ENCODE results near the gene SIRPA. TPM values are rescaled to one million over a fixed set of nuclear protein-coding genes. Genes with fewer than 3 reads are reported as not detected.
A peak's percentile ranks its signal among the peaks of the same experiment; 100 is the strongest.

The SIRPA gene
- total and polyA plus RNA-seq, 4 donors, result 14.8 to 62.9 (median 28.3) TPM

DNA sequence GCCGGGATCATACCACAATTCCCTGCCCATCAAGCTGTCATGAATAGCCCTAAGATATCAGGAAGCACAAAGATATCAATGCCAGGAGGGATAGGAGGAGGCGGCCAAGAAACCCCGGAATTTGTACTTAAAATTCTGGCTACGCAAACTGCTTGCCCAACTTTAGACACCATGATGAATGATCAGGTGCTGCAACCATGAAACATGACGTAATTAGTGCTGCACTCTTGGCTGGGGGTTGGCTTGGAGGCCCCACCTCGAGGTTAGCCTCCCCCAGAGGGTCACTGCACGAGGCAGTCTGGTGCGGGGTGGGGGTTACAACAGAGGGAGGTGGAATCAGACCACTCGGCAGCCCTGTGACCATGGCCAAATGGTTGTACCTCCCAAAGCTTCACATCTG lies 8.9 kb downstream of the SIRPA start:
- H3K4me1 ChIP-seq (ENCODE audit: control insufficient read depth in 1 of 2, insufficient read depth in 2 of 2, low read length in 2 of 2), result no peaks in the 10 kb centered on the region
- WGBS, 2 donors, result 88 to 89% methylated on average over 9 of the region's 9 CpGs
- ATAC-seq (ENCODE audit: low FRiP score) (no peak), DNase-seq (no peak)
- no peak overlapping the region for H3K27ac ChIP-seq (ENCODE audit: low read depth in 1 of 2, low read length in 2 of 2)
- intact Hi-C loops (cut with DNase I), result no loop called here
- no peak overlapping the region for H3K4me3 ChIP-seq (ENCODE audit: low read length in 2 of 2)
- no peaks in the 10 kb centered on the region for H3K9me3 ChIP-seq (ENCODE audit: control insufficient read depth, low read length)
- no peaks in the 10 kb centered on the region for H3K36me3 ChIP-seq (ENCODE audit: control insufficient read depth in 1 of 2, insufficient read depth in 2 of 2, low read length in 1 of 2)
- no peaks in the 10 kb centered on the region for H3K27me3 ChIP-seq (ENCODE audit: control insufficient read depth in 1 of 2, insufficient read depth in 2 of 2, low read length in 1 of 2)

DNA sequence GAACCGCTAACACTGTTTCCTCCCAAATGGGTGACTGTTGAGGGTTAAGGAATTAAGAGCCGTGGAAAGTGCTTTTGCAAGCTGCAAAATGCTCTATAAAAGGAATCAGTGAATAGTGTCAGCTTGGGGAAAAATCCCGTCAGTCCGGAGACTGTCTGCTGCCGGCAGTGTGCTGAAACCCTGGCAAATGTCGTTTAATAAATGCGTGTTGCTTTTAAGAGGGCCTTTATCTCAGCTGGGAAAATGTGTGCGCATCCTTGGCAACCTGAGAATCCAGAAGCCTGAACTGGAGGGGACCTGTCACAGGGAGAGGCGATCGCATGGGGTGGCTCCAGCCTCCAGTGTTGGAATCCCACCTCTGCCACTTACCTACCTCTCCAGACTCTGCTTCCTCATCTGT lies 9.8 kb downstream of the SIRPA start:
- no peak for ATAC-seq (ENCODE audit: low FRiP score)
- Histone ChIP-seq H3K27me3 (ENCODE audit: control insufficient read depth in 1 of 2, insufficient read depth in 2 of 2, low read length in 1 of 2) (no peaks in the 10 kb centered on the region), H3K36me3 (ENCODE audit: control insufficient read depth in 1 of 2, insufficient read depth in 2 of 2, low read length in 1 of 2) (no peaks in the 10 kb centered on the region), H3K9me3 (ENCODE audit: control insufficient read depth, low read length) (no peaks in the 10 kb centered on the region), H3K27ac (ENCODE audit: low read depth in 1 of 2, low read length in 2 of 2) (no peak overlapping the region), H3K4me3 (ENCODE audit: low read length in 2 of 2) (no peak overlapping the region), H3K4me1 (ENCODE audit: control insufficient read depth in 1 of 2, insufficient read depth in 2 of 2, low read length in 2 of 2) (no peaks in the 10 kb centered on the region)
- WGBS, 2 donors, result 78 to 85% methylated on average over 10 of the region's 10 CpGs
- intact Hi-C loops (cut with DNase I), result no loop called here
- DNase-seq, result no peak

DNA sequence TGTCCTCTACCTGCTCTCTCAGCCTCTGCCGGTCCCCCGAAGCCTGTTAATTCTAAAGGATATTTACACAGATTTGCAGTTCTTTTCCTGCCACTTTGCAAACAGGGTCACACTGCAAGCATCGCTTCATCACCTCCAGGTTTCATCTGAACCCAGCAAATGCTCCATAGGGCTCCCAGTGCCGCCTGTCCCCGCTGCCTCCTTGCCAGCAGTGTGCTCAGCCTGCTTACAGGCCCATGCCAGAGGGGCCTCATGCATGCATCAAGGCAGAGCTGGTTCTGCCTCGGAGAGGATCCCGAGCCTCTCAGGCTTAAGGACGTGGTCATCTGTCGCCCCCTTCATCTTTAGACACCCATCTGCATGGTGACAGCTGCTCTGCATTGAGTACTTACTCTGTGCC lies 10.5 kb downstream of the SIRPA start:
- DNase-seq (no peak), ATAC-seq (ENCODE audit: low FRiP score) (no peak)
- no peaks in the 10 kb centered on the region for H3K4me1 ChIP-seq (ENCODE audit: control insufficient read depth in 1 of 2, insufficient read depth in 2 of 2, low read length in 2 of 2)
- no peak overlapping the region for H3K27ac ChIP-seq (ENCODE audit: low read depth in 1 of 2, low read length in 2 of 2)
- WGBS, 2 donors, result 89 to 92% methylated on average over 9 of the region's 9 CpGs
- no peaks in the 10 kb centered on the region for H3K27me3 ChIP-seq (ENCODE audit: control insufficient read depth in 1 of 2, insufficient read depth in 2 of 2, low read length in 1 of 2)
- H3K36me3 ChIP-seq (ENCODE audit: control insufficient read depth in 1 of 2, insufficient read depth in 2 of 2, low read length in 1 of 2), result no peaks in the 10 kb centered on the region
- H3K4me3 ChIP-seq (ENCODE audit: low read length in 2 of 2), result no peak overlapping the region
- H3K9me3 ChIP-seq (ENCODE audit: control insufficient read depth, low read length), result no peaks in the 10 kb centered on the region
- intact Hi-C loops (cut with DNase I), result no loop called here

DNA sequence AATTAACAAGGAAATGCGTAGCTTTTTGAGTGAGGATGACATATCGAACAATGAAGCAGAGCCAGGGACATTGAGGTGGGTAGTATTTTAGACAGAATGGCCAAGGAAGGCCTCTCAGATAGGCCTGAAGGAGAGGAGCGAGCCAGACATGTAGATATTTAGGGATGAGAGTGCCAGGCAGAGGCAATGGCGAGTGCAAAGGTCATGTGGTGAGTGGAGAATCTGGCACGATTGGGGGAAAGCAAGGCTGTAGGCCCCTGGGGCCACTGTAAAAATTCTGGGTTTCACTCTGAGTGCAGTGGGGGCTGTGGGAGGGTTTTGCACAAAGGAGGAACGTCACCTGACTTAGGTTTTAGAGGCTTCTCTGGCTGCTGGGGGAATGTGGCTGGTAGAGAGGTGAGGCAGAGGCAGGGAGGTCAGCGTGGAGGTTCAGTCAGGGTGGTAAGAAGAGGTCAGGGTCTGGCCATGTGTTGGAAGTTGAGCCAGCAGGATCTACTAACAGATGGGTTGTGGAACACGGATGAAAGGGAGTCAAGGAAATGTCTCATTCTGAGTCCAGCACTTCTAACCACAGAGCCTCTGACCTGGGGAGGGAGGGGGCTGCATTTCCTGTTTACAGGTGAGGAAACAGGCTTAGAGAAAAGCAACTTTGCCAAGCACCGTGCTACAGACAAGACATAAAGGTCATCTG lies 11.3 kb downstream of the SIRPA start:
- intact Hi-C loops (cut with DNase I), result no loop called here

DNA sequence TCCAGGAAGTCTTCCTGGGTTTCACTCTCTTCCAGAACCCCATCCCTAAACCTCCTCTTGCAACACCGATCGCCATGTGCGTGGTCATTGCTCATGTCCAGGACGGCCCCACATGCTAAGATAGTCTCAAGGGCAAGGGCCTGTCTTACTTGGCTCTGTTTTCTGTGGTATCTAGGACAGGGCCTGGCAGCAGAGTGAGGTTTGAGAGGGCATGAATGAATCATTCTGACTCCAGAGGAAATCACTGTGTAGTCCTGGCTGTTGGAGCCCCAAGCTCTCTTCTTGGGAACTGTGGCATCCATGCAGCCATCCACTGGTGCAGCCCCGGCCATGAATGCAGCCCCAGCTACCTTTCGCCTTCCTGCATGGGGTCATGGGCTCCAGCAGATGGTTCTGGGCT lies 12.4 kb downstream of the SIRPA start:
- H3K27me3 ChIP-seq (ENCODE audit: control insufficient read depth in 1 of 2, insufficient read depth in 2 of 2, low read length in 1 of 2), result no peaks in the 10 kb centered on the region
- H3K4me3 ChIP-seq (ENCODE audit: low read length in 2 of 2), result no peak overlapping the region
- H3K9me3 ChIP-seq (ENCODE audit: control insufficient read depth, low read length), result no peaks in the 10 kb centered on the region
- no peaks in the 10 kb centered on the region for H3K36me3 ChIP-seq (ENCODE audit: control insufficient read depth in 1 of 2, insufficient read depth in 2 of 2, low read length in 1 of 2)
- DNase-seq (no peak), ATAC-seq (ENCODE audit: low FRiP score) (no peak)
- no peaks in the 10 kb centered on the region for H3K4me1 ChIP-seq (ENCODE audit: control insufficient read depth in 1 of 2, insufficient read depth in 2 of 2, low read length in 2 of 2)
- intact Hi-C loops (cut with DNase I), result no loop called here
- WGBS, 2 donors, result 80 to 93% methylated on average over 6 of the region's 6 CpGs
- no peak overlapping the region for H3K27ac ChIP-seq (ENCODE audit: low read depth in 1 of 2, low read length in 2 of 2)

More for the DNA sequence above, 11.3 kb downstream of the SIRPA start:
- no peaks in the 10 kb centered on the region for H3K36me3 ChIP-seq (ENCODE audit: control insufficient read depth in 1 of 2, insufficient read depth in 2 of 2, low read length in 1 of 2)
- no peaks in the 10 kb centered on the region for H3K9me3 ChIP-seq (ENCODE audit: control insufficient read depth, low read length)
- H3K27me3 ChIP-seq (ENCODE audit: control insufficient read depth in 1 of 2, insufficient read depth in 2 of 2, low read length in 1 of 2), result no peaks in the 10 kb centered on the region
- no peak overlapping the region for H3K4me3 ChIP-seq (ENCODE audit: low read length in 2 of 2)
- DNase-seq (no peak), ATAC-seq (ENCODE audit: low FRiP score) (no peak)
- 54 to 58% methylated on average over 9 of the region's 9 CpGs for WGBS, 2 donors
- H3K27ac ChIP-seq (ENCODE audit: low read depth in 1 of 2, low read length in 2 of 2), result peak overlapping the region in 1 of 2 donors; percentile 1
- no peaks in the 10 kb centered on the region for H3K4me1 ChIP-seq (ENCODE audit: control insufficient read depth in 1 of 2, insufficient read depth in 2 of 2, low read length in 2 of 2)

DNA sequence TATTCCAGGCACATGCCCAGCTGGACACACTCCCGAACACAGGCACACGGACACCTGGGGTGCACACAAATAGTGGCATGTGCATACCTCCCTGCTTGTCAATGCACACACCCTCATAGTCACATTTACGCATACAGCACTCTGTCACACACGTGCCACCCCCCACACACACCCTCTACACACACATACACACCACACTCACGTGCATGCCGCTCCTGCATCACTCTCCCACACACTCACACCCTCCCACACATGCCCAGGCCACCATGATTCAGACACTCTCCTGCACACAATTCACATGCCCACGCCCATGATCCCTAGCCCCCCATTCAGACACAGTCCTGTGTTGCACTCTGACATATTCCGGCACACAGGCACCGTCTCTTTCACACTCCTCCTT lies 13.0 kb downstream of the SIRPA start:
- intact Hi-C loops (cut with DNase I), result no loop called here
- Histone ChIP-seq H3K4me3 (ENCODE audit: low read length in 2 of 2) (no peak overlapping the region), H3K9me3 (ENCODE audit: control insufficient read depth, low read length) (no peaks in the 10 kb centered on the region), H3K27ac (ENCODE audit: low read depth in 1 of 2, low read length in 2 of 2) (no peak overlapping the region), H3K36me3 (ENCODE audit: control insufficient read depth in 1 of 2, insufficient read depth in 2 of 2, low read length in 1 of 2) (no peaks in the 10 kb centered on the region), H3K27me3 (ENCODE audit: control insufficient read depth in 1 of 2, insufficient read depth in 2 of 2, low read length in 1 of 2) (no peaks in the 10 kb centered on the region), H3K4me1 (ENCODE audit: control insufficient read depth in 1 of 2, insufficient read depth in 2 of 2, low read length in 2 of 2) (no peaks in the 10 kb centered on the region)
- DNase-seq (no peak), ATAC-seq (ENCODE audit: low FRiP score) (no peak)
- 83 to 84% methylated on average over 9 of the region's 9 CpGs for WGBS, 2 donors

DNA sequence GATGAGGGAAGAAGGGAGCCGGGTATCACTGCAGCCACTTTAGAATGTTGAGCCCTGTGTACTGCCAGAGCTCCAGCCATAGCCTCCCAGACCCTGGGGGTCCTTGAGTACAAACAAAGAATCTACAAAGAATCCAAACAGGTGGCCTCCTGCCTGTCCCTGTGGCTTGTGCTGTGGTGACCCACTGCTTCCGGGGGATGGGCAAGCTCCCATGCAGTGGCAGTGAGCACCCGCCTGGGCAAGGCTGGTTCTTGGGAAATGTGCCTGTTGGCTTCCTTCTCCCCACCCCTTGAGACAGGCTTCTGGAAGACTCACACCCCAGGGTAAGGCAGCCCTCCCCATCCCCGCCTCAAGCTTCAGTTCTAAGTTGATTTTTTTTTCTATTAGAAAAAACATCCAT lies 13.9 kb downstream of the SIRPA start:
- Histone ChIP-seq H3K9me3 (ENCODE audit: control insufficient read depth, low read length) (no peaks in the 10 kb centered on the region), H3K27ac (ENCODE audit: low read depth in 1 of 2, low read length in 2 of 2) (no peak overlapping the region), H3K4me1 (ENCODE audit: control insufficient read depth in 1 of 2, insufficient read depth in 2 of 2, low read length in 2 of 2) (no peaks in the 10 kb centered on the region), H3K36me3 (ENCODE audit: control insufficient read depth in 1 of 2, insufficient read depth in 2 of 2, low read length in 1 of 2) (no peaks in the 10 kb centered on the region), H3K27me3 (ENCODE audit: control insufficient read depth in 1 of 2, insufficient read depth in 2 of 2, low read length in 1 of 2) (no peaks in the 10 kb centered on the region), H3K4me3 (ENCODE audit: low read length in 2 of 2) (no peak overlapping the region)
- 73 to 82% methylated on average over 4 of the region's 4 CpGs for WGBS, 2 donors
- ATAC-seq (ENCODE audit: low FRiP score), result no peak
- DNase-seq, result no peak
- intact Hi-C loops (cut with DNase I), result no loop called here

DNA sequence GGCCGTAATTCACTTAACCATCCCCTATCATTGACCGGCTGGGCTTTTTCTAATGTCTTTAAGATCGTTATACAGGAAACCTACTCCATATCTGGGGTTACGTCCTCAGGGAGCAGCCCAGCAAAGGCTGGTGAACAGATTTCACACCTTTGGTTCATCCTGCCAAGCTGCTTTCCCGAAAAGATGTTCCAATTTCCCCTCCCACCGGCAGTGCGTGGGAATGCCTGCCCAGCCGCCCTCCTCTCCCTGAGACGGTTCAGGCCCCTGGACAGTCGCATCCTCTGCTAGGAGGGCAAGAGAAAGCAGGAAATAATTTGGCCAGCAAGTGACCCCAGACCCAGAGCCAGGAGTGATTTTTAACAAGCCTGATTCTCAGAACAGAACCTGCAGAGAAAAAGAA lies 16.3 kb downstream of the SIRPA start:
- H3K36me3 ChIP-seq (ENCODE audit: control insufficient read depth in 1 of 2, insufficient read depth in 2 of 2, low read length in 1 of 2), result peaks cover 5% of the 10 kb centered on the region in 2 donors
- ATAC-seq (ENCODE audit: low FRiP score), result no peak
- no peak overlapping the region for H3K4me3 ChIP-seq (ENCODE audit: low read length in 2 of 2)
- H3K9me3 ChIP-seq (ENCODE audit: control insufficient read depth, low read length), result no peaks in the 10 kb centered on the region
- H3K27ac ChIP-seq (ENCODE audit: low read depth in 1 of 2, low read length in 2 of 2), result no peak overlapping the region
- intact Hi-C loops (cut with DNase I), result no loop called here
- H3K27me3 ChIP-seq (ENCODE audit: control insufficient read depth in 1 of 2, insufficient read depth in 2 of 2, low read length in 1 of 2), result no peaks in the 10 kb centered on the region
- no peaks in the 10 kb centered on the region for H3K4me1 ChIP-seq (ENCODE audit: control insufficient read depth in 1 of 2, insufficient read depth in 2 of 2, low read length in 2 of 2)
- no peak for DNase-seq
- WGBS, 2 donors, result 92 to 96% methylated on average over 10 of the region's 10 CpGs

DNA sequence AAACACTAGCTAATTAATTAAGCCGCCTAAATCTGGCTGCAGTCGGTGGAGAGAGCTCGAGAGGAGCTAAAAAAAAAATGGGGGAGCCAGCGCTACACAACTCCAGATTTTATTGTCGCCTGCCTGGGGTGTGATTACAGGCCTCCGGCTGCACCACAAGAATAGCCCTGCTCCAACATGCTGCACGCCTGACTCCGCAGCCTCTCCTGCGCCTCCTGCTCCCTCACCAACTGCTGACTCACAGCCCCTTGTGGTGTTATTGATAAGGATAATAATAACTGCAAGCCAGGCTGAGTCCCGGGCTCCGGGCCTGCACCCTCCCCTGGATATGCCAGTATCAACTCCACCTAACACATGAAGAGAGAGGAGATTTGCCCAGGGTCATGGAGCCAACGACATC lies 16.8 kb downstream of the SIRPA start:
- H3K27me3 ChIP-seq (ENCODE audit: control insufficient read depth in 1 of 2, insufficient read depth in 2 of 2, low read length in 1 of 2), result no peaks in the 10 kb centered on the region
- H3K27ac ChIP-seq (ENCODE audit: low read depth in 1 of 2, low read length in 2 of 2), result no peak overlapping the region
- no peaks in the 10 kb centered on the region for H3K4me1 ChIP-seq (ENCODE audit: control insufficient read depth in 1 of 2, insufficient read depth in 2 of 2, low read length in 2 of 2)
- no peak overlapping the region for H3K4me3 ChIP-seq (ENCODE audit: low read length in 2 of 2)
- no peaks in the 10 kb centered on the region for H3K9me3 ChIP-seq (ENCODE audit: control insufficient read depth, low read length)
- 95 to 96% methylated on average over 12 of the region's 12 CpGs for WGBS, 2 donors
- intact Hi-C loops (cut with DNase I), result no loop called here
- DNase-seq (no peak), ATAC-seq (ENCODE audit: low FRiP score) (no peak)
- H3K36me3 ChIP-seq (ENCODE audit: control insufficient read depth in 1 of 2, insufficient read depth in 2 of 2, low read length in 1 of 2), result peaks cover 5% of the 10 kb centered on the region in 2 donors

Measured in aorta (tissue), 5 donors.